Left ventricle myocardium superior (tissue), 1 donor: ENCODE data around the gene GJB6. TPM values are rescaled to one million over a fixed set of nuclear protein-coding genes. Genes with fewer than 3 reads are reported as not detected.

Source experiments
- ATAC-seq: fragments of 200-7000 bp; cut with Tn5 transposase; one replicate; pipeline ENCODE4 v1.9.1; 2020; ENCODE audit warnings: mild to moderate bottlenecking, moderate library complexity
- DNase-seq: peaks from one replicate; pipeline ENCODE4 v3.0.0-alpha.2; 2020
- intact Hi-C: fragments of 100-400 bp; cut with micrococcal nuclease; formaldehyde crosslinking; loops from one replicate; pipeline ENCODE4 v1.11.0; 2022
- total RNA-seq: library from RNA; stranded (reverse); fragmentation: NEBNext Ultra II Directional; extraction: Animal tissue kit (Norgen Biotek cat#: 25700); gene quantifications from one replicate; pipeline ENCODE4 v1.2.1, GENCODE V29; 2021
- donor health status: DM: no; HTN: yes; CAD: no; lungs with severe emphysema.

GJB6 gene
- total RNA-seq, 1 donor from 2014 or later, result not detected

GRCh38 chr13:20230913-20231838 lies 943 bp downstream of the GJB6 start:
- ATAC-seq (no peak), DNase-seq (no peak)
- intact Hi-C loops, result no loop called here

GRCh38 chr13:20227730-20228129 lies 4.4 kb downstream of the GJB6 start:
- ATAC-seq (no peak), DNase-seq (no peak)

GRCh38 chr13:20227288-20227687 lies 4.8 kb downstream of the GJB6 start:
- intact Hi-C loops, result no loop called here
- DNase-seq (no peak), ATAC-seq (no peak)

More at GRCh38 chr13:20227730-20228129, 4.4 kb downstream of the GJB6 start:
- intact Hi-C loops, result no loop called here

GRCh38 chr13:20222553-20222952 lies 9.6 kb downstream of the GJB6 start:
- no peak for ATAC-seq
- intact Hi-C loops, result no loop called here

GRCh38 chr13:20221772-20222171 lies 10.3 kb downstream of the GJB6 start:
- ATAC-seq, result no peak
- DNase-seq, result no peak
- intact Hi-C loops, result no loop called here

More at GRCh38 chr13:20222553-20222952, 9.6 kb downstream of the GJB6 start:
- DNase-seq, result no peak

- ATAC-seq (no peak), DNase-seq (no peak)
- intact Hi-C loops, result no loop called here
Observed at GRCh38 chr13:20219577-20219976, 12.5 kb downstream of the GJB6 start.

GRCh38 chr13:20217168-20217567 lies 15.0 kb downstream of the GJB6 start:
- DNase-seq (no peak), ATAC-seq (no peak)
- intact Hi-C loops, result no loop called here

- intact Hi-C loops, result no loop called here
- no peak for ATAC-seq
Observed at GRCh38 chr13:20209948-20210347, 22.2 kb downstream of the GJB6 start.

GRCh38 chr13:20206698-20207235 lies 25.4 kb downstream of the GJB6 start:
- DNase-seq (no peak), ATAC-seq (no peak)
- intact Hi-C loops, result no loop called here

More at GRCh38 chr13:20209948-20210347, 22.2 kb downstream of the GJB6 start:
- DNase-seq, result no peak

- intact Hi-C loops, result no loop called here
- DNase-seq (no peak), ATAC-seq (no peak)
Observed at GRCh38 chr13:20206065-20206697, 25.9 kb downstream of the GJB6 start.

GRCh38 chr13:20198781-20199180 lies 33.3 kb downstream of the GJB6 start:
- intact Hi-C loops, result loop anchor here (10.0 kb wide), 1 partner anchor 286 kb away; no protein-coding TSS in a partner anchor
- ATAC-seq (no peak), DNase-seq (no peak)

- intact Hi-C loops, result loop anchor here (10.0 kb wide), 1 partner anchor 287 kb away; no protein-coding TSS in a partner anchor
- ATAC-seq (peak; percentile 45), DNase-seq (no peak)
Observed at GRCh38 chr13:20197361-20197834, 34.7 kb downstream of the GJB6 start.

GRCh38 chr13:20195801-20196200 lies 36.3 kb downstream of the GJB6 start:
- DNase-seq, result no peak
- ATAC-seq, result no peak
- intact Hi-C loops, result loop anchor here (10.0 kb wide), 1 partner anchor 289 kb away; no protein-coding TSS in a partner anchor

- intact Hi-C loops, result loop anchor here (10.0 kb wide), 1 partner anchor 291 kb away; no protein-coding TSS in a partner anchor
- DNase-seq (no peak), ATAC-seq (no peak)
Observed at GRCh38 chr13:20193907-20194631, 38.0 kb downstream of the GJB6 start.

- ATAC-seq (peak; percentile 27), DNase-seq (no peak)
- intact Hi-C loops, result loop anchor here (10.0 kb wide), 1 partner anchor 291 kb away; no protein-coding TSS in a partner anchor
Observed at GRCh38 chr13:20193162-20193906, 38.8 kb downstream of the GJB6 start.

- ATAC-seq, result peak; percentile 51
- no peak for DNase-seq
- intact Hi-C loops, result loop anchor here (10.0 kb wide), 1 partner anchor 292 kb away; no protein-coding TSS in a partner anchor
Observed at GRCh38 chr13:20192836-20193161, 39.3 kb downstream of the GJB6 start, which contains the start of gene GJB2. Gene GJB2, minus strand, starts transcription at chr13:20192938. Its CDS starts 3,357 bp downstream, at chr13:20189581.

- DNase-seq, result peak; percentile 32
- intact Hi-C loops, result loop anchor here (10.0 kb wide), 1 partner anchor 293 kb away; no protein-coding TSS in a partner anchor
- ATAC-seq, result peak; percentile 47
Observed at GRCh38 chr13:20192158-20192835, 39.8 kb downstream of the GJB6 start.
